ENCODE data around the gene PPP3R1. TPM values are rescaled to one million over a fixed set of nuclear protein-coding genes. Genes with fewer than 3 reads are reported as not detected.

PPP3R1 gene
- total and polyA plus RNA-seq, 4 donors: 2.4 to 42.5 (median 18.3) TPM

GRCh38 chr2:68217729-68218128 lies 34.6 kb downstream of the PPP3R1 start:
- Histone ChIP-seq H3K4me3 (ENCODE audit: low read depth in 1 of 3, low read length in 3 of 3) (no peak overlapping the region), H3K4me1 (ENCODE audit: control insufficient read depth in 4 of 4, insufficient read depth in 4 of 4, low read length in 3 of 4) (peaks cover 0 to 13% (median 9%) of the 10 kb centered on the region in 4 donors), H3K27me3 (ENCODE audit: control insufficient read depth in 4 of 4, insufficient read depth in 4 of 4, low read length in 3 of 4) (no peaks in the 10 kb centered on the region), H3K36me3 (ENCODE audit: control insufficient read depth in 4 of 4, insufficient read depth in 3 of 4, low read depth in 1 of 4, low read length in 3 of 4) (peaks cover 0 to 3% (median 1%) of the 10 kb centered on the region in 4 donors), H3K9me3 (ENCODE audit: control insufficient read depth in 4 of 4, low read length in 3 of 4) (no peaks in the 10 kb centered on the region), H3K27ac (ENCODE audit: low read depth in 1 of 2, low read length in 2 of 2) (no peak overlapping the region), H3K9ac (ENCODE audit: low read depth in 1 of 2, low read length in 2 of 2) (no peak overlapping the region)
- TF ChIP-seq YY1 (IDR thresholded peaks at IDR 0.05): no peak
- TF ChIP-seq SP1 (IDR thresholded peaks at IDR 0.05): no peak
- no peak for TF ChIP-seq FOXA1 (IDR thresholded peaks at IDR 0.05)
- no peak for DNase-seq (ENCODE audit: low spot score)
- WGBS: 37% methylated on average over 3 of the region's 3 CpGs

GRCh38 chr2:68216454-68217310 lies 35.6 kb downstream of the PPP3R1 start:
- H3K27me3 ChIP-seq (ENCODE audit: control insufficient read depth in 4 of 4, insufficient read depth in 4 of 4, low read length in 3 of 4): no peaks in the 10 kb centered on the region
- no peaks in the 10 kb centered on the region for H3K9me3 ChIP-seq (ENCODE audit: control insufficient read depth in 4 of 4, low read length in 3 of 4)
- WGBS: 90% methylated on average over 2 of the region's 2 CpGs
- no peak overlapping the region for H3K9ac ChIP-seq (ENCODE audit: low read depth in 1 of 2, low read length in 2 of 2)
- H3K27ac ChIP-seq (ENCODE audit: low read depth in 1 of 2, low read length in 2 of 2): no peak overlapping the region
- no peak overlapping the region for H3K4me3 ChIP-seq (ENCODE audit: low read depth in 1 of 3, low read length in 3 of 3)
- TF ChIP-seq YY1 (IDR thresholded peaks at IDR 0.05) (no peak), HNF4G (IDR thresholded peaks at IDR 0.05) (no peak), FOXA2 (IDR thresholded peaks at IDR 0.05) (no peak), ATF3 (IDR thresholded peaks at IDR 0.05) (no peak), RAD21 (IDR thresholded peaks at IDR 0.05) (no peak), GABPA (IDR thresholded peaks at IDR 0.05 in 1 of 2, conservative IDR thresholded peaks at IDR 0.05 in 1 of 2) (no peak), FOXA1 (IDR thresholded peaks at IDR 0.05) (no peak), NR2F2 (IDR thresholded peaks at IDR 0.05) (no peak)
- TF ChIP-seq, protein P1, sequence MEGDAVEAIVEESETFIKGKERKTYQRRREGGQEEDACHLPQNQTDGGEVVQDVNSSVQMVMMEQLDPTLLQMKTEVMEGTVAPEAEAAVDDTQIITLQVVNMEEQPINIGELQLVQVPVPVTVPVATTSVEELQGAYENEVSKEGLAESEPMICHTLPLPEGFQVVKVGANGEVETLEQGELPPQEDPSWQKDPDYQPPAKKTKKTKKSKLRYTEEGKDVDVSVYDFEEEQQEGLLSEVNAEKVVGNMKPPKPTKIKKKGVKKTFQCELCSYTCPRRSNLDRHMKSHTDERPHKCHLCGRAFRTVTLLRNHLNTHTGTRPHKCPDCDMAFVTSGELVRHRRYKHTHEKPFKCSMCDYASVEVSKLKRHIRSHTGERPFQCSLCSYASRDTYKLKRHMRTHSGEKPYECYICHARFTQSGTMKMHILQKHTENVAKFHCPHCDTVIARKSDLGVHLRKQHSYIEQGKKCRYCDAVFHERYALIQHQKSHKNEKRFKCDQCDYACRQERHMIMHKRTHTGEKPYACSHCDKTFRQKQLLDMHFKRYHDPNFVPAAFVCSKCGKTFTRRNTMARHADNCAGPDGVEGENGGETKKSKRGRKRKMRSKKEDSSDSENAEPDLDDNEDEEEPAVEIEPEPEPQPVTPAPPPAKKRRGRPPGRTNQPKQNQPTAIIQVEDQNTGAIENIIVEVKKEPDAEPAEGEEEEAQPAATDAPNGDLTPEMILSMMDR (IDR thresholded peaks at IDR 0.05; ENCODE audit: low read depth, low read length, missing input control): no peak
- TF ChIP-seq, protein P2, sequence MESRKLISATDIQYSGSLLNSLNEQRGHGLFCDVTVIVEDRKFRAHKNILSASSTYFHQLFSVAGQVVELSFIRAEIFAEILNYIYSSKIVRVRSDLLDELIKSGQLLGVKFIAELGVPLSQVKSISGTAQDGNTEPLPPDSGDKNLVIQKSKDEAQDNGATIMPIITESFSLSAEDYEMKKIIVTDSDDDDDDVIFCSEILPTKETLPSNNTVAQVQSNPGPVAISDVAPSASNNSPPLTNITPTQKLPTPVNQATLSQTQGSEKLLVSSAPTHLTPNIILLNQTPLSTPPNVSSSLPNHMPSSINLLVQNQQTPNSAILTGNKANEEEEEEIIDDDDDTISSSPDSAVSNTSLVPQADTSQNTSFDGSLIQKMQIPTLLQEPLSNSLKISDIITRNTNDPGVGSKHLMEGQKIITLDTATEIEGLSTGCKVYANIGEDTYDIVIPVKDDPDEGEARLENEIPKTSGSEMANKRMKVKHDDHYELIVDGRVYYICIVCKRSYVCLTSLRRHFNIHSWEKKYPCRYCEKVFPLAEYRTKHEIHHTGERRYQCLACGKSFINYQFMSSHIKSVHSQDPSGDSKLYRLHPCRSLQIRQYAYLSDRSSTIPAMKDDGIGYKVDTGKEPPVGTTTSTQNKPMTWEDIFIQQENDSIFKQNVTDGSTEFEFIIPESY (IDR thresholded peaks at IDR 0.05): no peak
- TF ChIP-seq, protein P3, sequence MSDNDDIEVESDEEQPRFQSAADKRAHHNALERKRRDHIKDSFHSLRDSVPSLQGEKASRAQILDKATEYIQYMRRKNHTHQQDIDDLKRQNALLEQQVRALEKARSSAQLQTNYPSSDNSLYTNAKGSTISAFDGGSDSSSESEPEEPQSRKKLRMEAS (IDR thresholded peaks at IDR 0.05): no peak
- no peak for DNase-seq (ENCODE audit: low spot score)
- peaks cover 0 to 13% (median 7%) of the 10 kb centered on the region in 4 donors for H3K4me1 ChIP-seq (ENCODE audit: control insufficient read depth in 4 of 4, insufficient read depth in 4 of 4, low read length in 3 of 4)
- peaks cover 0 to 4% (median 1%) of the 10 kb centered on the region in 4 donors for H3K36me3 ChIP-seq (ENCODE audit: control insufficient read depth in 4 of 4, insufficient read depth in 3 of 4, low read depth in 1 of 4, low read length in 3 of 4)

- WGBS: 91% methylated on average over 5 of the region's 5 CpGs
- H3K4me1 ChIP-seq (ENCODE audit: control insufficient read depth in 4 of 4, insufficient read depth in 4 of 4, low read length in 3 of 4): peaks cover 0 to 13% (median 6%) of the 10 kb centered on the region in 4 donors
Measured at GRCh38 chr2:68214381-68214780, 38.0 kb downstream of the PPP3R1 start.

More at GRCh38 chr2:68214381-68214780, 38.0 kb downstream of the PPP3R1 start:
- Histone ChIP-seq H3K36me3 (ENCODE audit: control insufficient read depth in 4 of 4, insufficient read depth in 3 of 4, low read depth in 1 of 4, low read length in 3 of 4) (peaks cover 0 to 9% (median 1%) of the 10 kb centered on the region in 4 donors), H3K4me3 (ENCODE audit: low read depth in 1 of 3, low read length in 3 of 3) (no peak overlapping the region), H3K27me3 (ENCODE audit: control insufficient read depth in 4 of 4, insufficient read depth in 4 of 4, low read length in 3 of 4) (no peaks in the 10 kb centered on the region), H3K9me3 (ENCODE audit: control insufficient read depth in 4 of 4, low read length in 3 of 4) (no peaks in the 10 kb centered on the region), H3K9ac (ENCODE audit: low read depth in 1 of 2, low read length in 2 of 2) (no peak overlapping the region), H3K27ac (ENCODE audit: low read depth in 1 of 2, low read length in 2 of 2) (no peak overlapping the region)
- TF ChIP-seq YY1 (IDR thresholded peaks at IDR 0.05) (no peak), ATF3 (IDR thresholded peaks at IDR 0.05) (no peak), HNF4G (IDR thresholded peaks at IDR 0.05) (no peak)
- DNase-seq (ENCODE audit: low spot score): no peak
